HEK293T (cell line): ENCODE results near the gene RNF208.

Experiments
- BHLHE40 ChIP-seq: fragments of 450-650 bp; IDR thresholded peaks from 2 replicates; pipeline ENCODE4 v1.6.1; 2016; ENCODE audit warnings: mild to moderate bottlenecking, moderate library complexity, borderline replicate concordance
- CTBP1 ChIP-seq: fragments of 450-650 bp; IDR thresholded peaks from 2 replicates; pipeline ENCODE4 v1.6.1; 2016; ENCODE audit warnings: borderline replicate concordance
- ELF4 ChIP-seq: fragments of 450-650 bp; IDR thresholded peaks from 2 replicates; pipeline ENCODE4 v1.6.1; 2017; ENCODE audit warnings: antibody characterized with exemption
- FOXK2 ChIP-seq: fragments of 450-650 bp; IDR thresholded peaks from 2 replicates; pipeline ENCODE4 v1.6.1; 2016; ENCODE audit warnings: mild to moderate bottlenecking
- FOXM1 ChIP-seq: fragments of 450-650 bp; IDR thresholded peaks from 2 replicates; pipeline ENCODE4 v1.6.1; 2017; ENCODE audit warnings: mild to moderate bottlenecking, borderline replicate concordance
- HDGF ChIP-seq: fragments of 450-650 bp; IDR thresholded peaks from 2 replicates; pipeline ENCODE4 v1.6.1; 2017; ENCODE audit warnings: antibody characterized with exemption, borderline replicate concordance
- L3MBTL2 ChIP-seq: fragments of 450-650 bp; conservative IDR thresholded peaks from 2 replicates; pipeline ENCODE4 v1.6.1; 2016; ENCODE audit warnings: mild to moderate bottlenecking
- LEF1 ChIP-seq: fragments of 450-650 bp; IDR thresholded peaks from 2 replicates; pipeline ENCODE4 v1.6.1; 2017; ENCODE audit warnings: mild to moderate bottlenecking, borderline replicate concordance
- NFRKB ChIP-seq: fragments of 450-650 bp; IDR thresholded peaks from 2 replicates; pipeline ENCODE4 v1.6.1; 2016; ENCODE audit warnings: mild to moderate bottlenecking, moderate library complexity
- PKNOX1 ChIP-seq: fragments of 450-650 bp; IDR thresholded peaks from 2 replicates; pipeline ENCODE4 v1.6.1; 2016
- SP1 ChIP-seq: fragments of 450-650 bp; IDR thresholded peaks from 2 replicates; pipeline ENCODE4 v1.6.1; 2017
- SUZ12 ChIP-seq: fragments of 450-650 bp; IDR thresholded peaks from 2 replicates; pipeline ENCODE4 v1.6.1; 2016; ENCODE audit warnings: mild to moderate bottlenecking
- TARDBP ChIP-seq: fragments of 450-650 bp; IDR thresholded peaks from 2 replicates; pipeline ENCODE4 v1.6.1; 2016
- ZNF384 ChIP-seq: fragments of 450-650 bp; IDR thresholded peaks from 2 replicates; pipeline ENCODE4 v1.6.1; 2016

GRCh38 chr9:137252555-137253506 lies 30.8 kb upstream of the RNF208 start:
- TF ChIP-seq L3MBTL2, result no peak
- TF ChIP-seq BHLHE40, result no peak
- TF ChIP-seq ZNF384, result no peak
- TF ChIP-seq SP1, result no peak
- TF ChIP-seq LEF1, result no peak
- no peak for TF ChIP-seq FOXM1
- no peak for TF ChIP-seq CTBP1
- TF ChIP-seq HDGF, result no peak
- no peak for TF ChIP-seq SUZ12
- no peak for TF ChIP-seq FOXK2
- no peak for TF ChIP-seq TARDBP
- no peak for TF ChIP-seq NFRKB
- no peak for TF ChIP-seq ELF4
- TF ChIP-seq PKNOX1, result no peak
